Trophoblast cell (in vitro differentiated cells and primary cell): Measurements from ENCODE around the gene ANAPC2.

Experiments
- DNase-seq, 2 donors: peaks; one replicate each; pipeline ENCODE4 v3.0.0-alpha.2; 2016
- H2AFZ ChIP-seq: 2 replicates; pipeline ENCODE4 v1.6.1; 2013; ENCODE audit warnings: low read length, moderate library complexity, mild to moderate bottlenecking; ENCODE audit not compliant: insufficient read depth, poor library complexity
- H2AK5ac ChIP-seq: 2 replicates; pipeline ENCODE4 v1.6.1; 2013; ENCODE audit warnings: mild to moderate bottlenecking, low read length
- H2BK120ac ChIP-seq: 2 replicates; pipeline ENCODE4 v1.6.1; 2013; ENCODE audit warnings: low read length, mild to moderate bottlenecking, moderate library complexity; ENCODE audit not compliant: insufficient read depth, poor library complexity
- H2BK12ac ChIP-seq: 2 replicates; pipeline ENCODE4 v1.6.1; 2013; ENCODE audit warnings: mild to moderate bottlenecking, low read length, moderate library complexity
- H2BK5ac ChIP-seq: 2 replicates; pipeline ENCODE4 v1.6.1; 2013; ENCODE audit warnings: low read length, low read depth, moderate library complexity, mild to moderate bottlenecking; ENCODE audit not compliant: poor library complexity
- H3K14ac ChIP-seq: 2 replicates; pipeline ENCODE4 v1.6.1; 2013; ENCODE audit warnings: mild to moderate bottlenecking, low read length
- H3K18ac ChIP-seq: 2 replicates; pipeline ENCODE4 v1.6.1; 2013; ENCODE audit warnings: mild to moderate bottlenecking, low read length
- H3K23ac ChIP-seq: 2 replicates; pipeline ENCODE4 v1.6.1; 2013; ENCODE audit warnings: low read length
- H3K27ac ChIP-seq: 2 replicates; pipeline ENCODE4 v1.5.1; 2013; ENCODE audit warnings: low read depth, mild to moderate bottlenecking, inconsistent platforms, low read length, moderate library complexity
- H3K27me3 ChIP-seq: 2 replicates; pipeline ENCODE4 v1.6.1; 2013; ENCODE audit warnings: inconsistent platforms, mild to moderate bottlenecking, low read length, moderate library complexity; ENCODE audit not compliant: insufficient read depth
- H3K36me3 ChIP-seq, 2 experiments: 1 replicate in 1 of 2; 2 replicates in 1 of 2; pipeline ENCODE4 v1.6.1; 2013; ENCODE audit warnings: low read length in 2 of 2, mild to moderate bottlenecking in 2 of 2, moderate library complexity in 1 of 2; ENCODE audit not compliant: insufficient read depth in 2 of 2, control insufficient read depth in 1 of 2
- H3K4ac ChIP-seq: 2 replicates; pipeline ENCODE4 v1.6.1; 2013; ENCODE audit warnings: low read depth, mild to moderate bottlenecking, low read length, moderate library complexity
- H3K4me1 ChIP-seq, 2 experiments: 1 replicate in 1 of 2; 2 replicates in 1 of 2; pipeline ENCODE4 v1.6.1; 2013; ENCODE audit warnings: low read length in 2 of 2, mild to moderate bottlenecking in 2 of 2, moderate library complexity in 1 of 2; ENCODE audit not compliant: insufficient read depth in 2 of 2, control insufficient read depth in 1 of 2
- H3K4me2 ChIP-seq: 2 replicates; pipeline ENCODE4 v1.6.1; 2013; ENCODE audit warnings: inconsistent platforms, mild to moderate bottlenecking, low read length, moderate library complexity
- H3K4me3 ChIP-seq: 2 replicates; pipeline ENCODE4 v1.5.1; 2013; ENCODE audit warnings: mild to moderate bottlenecking, low read depth, low read length, inconsistent platforms
- H3K79me1 ChIP-seq: one replicate; pipeline ENCODE4 v1.6.1; 2013; ENCODE audit warnings: low read length
- H3K79me2 ChIP-seq: 2 replicates; pipeline ENCODE4 v1.6.1; 2013; ENCODE audit warnings: low read length, mild to moderate bottlenecking; ENCODE audit not compliant: control insufficient read depth, insufficient read depth, poor library complexity
- H3K9ac ChIP-seq: 2 replicates; pipeline ENCODE4 v1.6.1; 2013; ENCODE audit warnings: mild to moderate bottlenecking, low read length
- H3K9me3 ChIP-seq: 2 replicates; pipeline ENCODE4 v1.6.1; 2013; ENCODE audit warnings: low read depth, mild to moderate bottlenecking, control low read depth, inconsistent platforms, low read length; ENCODE audit not compliant: insufficient read depth
- H4K12ac ChIP-seq: 2 replicates; pipeline ENCODE4 v1.6.1; 2013; ENCODE audit warnings: low read depth, mild to moderate bottlenecking, low read length, moderate library complexity
- H4K8ac ChIP-seq: 2 replicates; pipeline ENCODE4 v1.6.1; 2013; ENCODE audit warnings: low read depth, mild to moderate bottlenecking, low read length, moderate library complexity
- H4K91ac ChIP-seq: one replicate; pipeline ENCODE4 v1.6.1; 2013; ENCODE audit warnings: low read depth, mild to moderate bottlenecking, low read length, moderate library complexity
- WGBS: extraction: QIAGEN DNeasy Blood & Tissue Kit; methylation state at CpG from one replicate; pipeline ENCODE4 v1.1.7; 2013; ENCODE audit warnings: missing lambda C conversion rate; ENCODE audit not compliant: insufficient read length, insufficient coverage; ENCODE audit errors: extremely low coverage; 5-methylcytosine and 5-hydroxymethylcytosine counted together

Gene ANAPC2

GRCh38 chr9:137217276-137218211 lies 29.2 kb upstream of the ANAPC2 start:
- DNase-seq = peak; percentile 67 to 77
- no peak overlapping the region for H3K14ac ChIP-seq
- WGBS = no CpG with 5 or more reads among the region's 36 CpGs

GRCh38 chr9:137216188-137216965 lies 28.0 kb upstream of the ANAPC2 start:
- Histone ChIP-seq H2AFZ (no peak overlapping the region), H4K91ac (no peak overlapping the region), H3K9me3 (no peaks in the 10 kb centered on the region), H3K23ac (no peak overlapping the region), H4K12ac (no peak overlapping the region), H3K27me3 (no peaks in the 10 kb centered on the region), H2BK5ac (no peak overlapping the region), H3K4me1 (peaks cover 11% of the 10 kb centered on the region in 2 experiments), H3K79me1 (no peaks in the 10 kb centered on the region), H3K36me3 (peaks cover 51 to 54% of the 10 kb centered on the region in 2 experiments), H3K9ac (no peak overlapping the region), H4K8ac (no peak overlapping the region), H3K18ac (no peak overlapping the region), H2BK12ac (no peak overlapping the region), H3K14ac (no peak overlapping the region), H3K4me3 (no peak overlapping the region), H2BK120ac (no peak overlapping the region), H3K27ac (no peak overlapping the region), H3K4ac (no peak overlapping the region), H2AK5ac (no peak overlapping the region), H3K4me2 (no peak overlapping the region), H3K79me2 (no peaks in the 10 kb centered on the region)
- no peak for DNase-seq
- WGBS = no CpG with 5 or more reads among the region's 30 CpGs

More at GRCh38 chr9:137217276-137218211, 29.2 kb upstream of the ANAPC2 start:
- Histone ChIP-seq H3K23ac (no peak overlapping the region), H3K79me2 (no peaks in the 10 kb centered on the region), H3K9ac (no peak overlapping the region), H3K4me3 (no peak overlapping the region), H2BK12ac (no peak overlapping the region), H3K36me3 (peaks cover 43 to 46% of the 10 kb centered on the region in 2 experiments), H2AFZ (peak overlapping the region; percentile 3), H2AK5ac (no peak overlapping the region), H3K27me3 (no peaks in the 10 kb centered on the region), H3K4me1 (peaks cover 13 to 15% of the 10 kb centered on the region in 2 experiments), H3K4me2 (no peak overlapping the region), H3K27ac (no peak overlapping the region), H4K8ac (peak overlapping the region; percentile 25), H4K12ac (peak overlapping the region; percentile 8), H2BK120ac (no peak overlapping the region), H2BK5ac (no peak overlapping the region), H3K4ac (no peak overlapping the region), H3K79me1 (peaks cover 3% of the 10 kb centered on the region), H4K91ac (peak overlapping the region; percentile 11), H3K18ac (no peak overlapping the region), H3K9me3 (no peaks in the 10 kb centered on the region)

GRCh38 chr9:137215196-137215986 lies 27.0 kb upstream of the ANAPC2 start:
- peaks cover 10 to 11% of the 10 kb centered on the region in 2 experiments for H3K4me1 ChIP-seq
- H3K79me1 ChIP-seq = no peaks in the 10 kb centered on the region
- H4K91ac ChIP-seq = no peak overlapping the region
- H4K8ac ChIP-seq = no peak overlapping the region
- no peak overlapping the region for H3K4me2 ChIP-seq
- H3K4me3 ChIP-seq = no peak overlapping the region
- H3K36me3 ChIP-seq = peaks cover 51 to 57% of the 10 kb centered on the region in 2 experiments
- no peak overlapping the region for H4K12ac ChIP-seq
- DNase-seq = no peak
- H2BK12ac ChIP-seq = no peak overlapping the region
- H3K9ac ChIP-seq = no peak overlapping the region
- no peak overlapping the region for H2BK120ac ChIP-seq
- H3K79me2 ChIP-seq = no peaks in the 10 kb centered on the region
- no CpG with 5 or more reads among the region's 22 CpGs for WGBS
- H3K14ac ChIP-seq = no peak overlapping the region
- H3K4ac ChIP-seq = no peak overlapping the region
- no peak overlapping the region for H2AK5ac ChIP-seq
- H3K27me3 ChIP-seq = no peaks in the 10 kb centered on the region
- H3K27ac ChIP-seq = no peak overlapping the region
- no peaks in the 10 kb centered on the region for H3K9me3 ChIP-seq
- no peak overlapping the region for H2AFZ ChIP-seq
- H3K18ac ChIP-seq = no peak overlapping the region
- H3K23ac ChIP-seq = no peak overlapping the region
- no peak overlapping the region for H2BK5ac ChIP-seq

- no peak overlapping the region for H2AK5ac ChIP-seq
- no peak overlapping the region for H2BK120ac ChIP-seq
- no peak overlapping the region for H2AFZ ChIP-seq
- peaks cover 55 to 61% of the 10 kb centered on the region in 2 experiments for H3K36me3 ChIP-seq
- H3K27me3 ChIP-seq = no peaks in the 10 kb centered on the region
- no peak overlapping the region for H2BK12ac ChIP-seq
- H3K79me1 ChIP-seq = no peaks in the 10 kb centered on the region
- no peak overlapping the region for H3K4me3 ChIP-seq
- H2BK5ac ChIP-seq = no peak overlapping the region
- H3K9ac ChIP-seq = no peak overlapping the region
- no peaks in the 10 kb centered on the region for H3K79me2 ChIP-seq
- no CpG with 5 or more reads among the region's 19 CpGs for WGBS
- H3K18ac ChIP-seq = no peak overlapping the region
- H3K4me1 ChIP-seq = peaks cover 10 to 11% of the 10 kb centered on the region in 2 experiments
- H3K4me2 ChIP-seq = no peak overlapping the region
- no peak overlapping the region for H4K8ac ChIP-seq
- no peak for DNase-seq
- no peak overlapping the region for H4K91ac ChIP-seq
- no peak overlapping the region for H3K27ac ChIP-seq
- H3K9me3 ChIP-seq = no peaks in the 10 kb centered on the region
- no peak overlapping the region for H3K23ac ChIP-seq
- no peak overlapping the region for H3K14ac ChIP-seq
- H4K12ac ChIP-seq = no peak overlapping the region
- no peak overlapping the region for H3K4ac ChIP-seq
These were observed 26.3 kb upstream of the ANAPC2 start for GRCh38 chr9:137214620-137215019.
